IMR-90 (cell line): ENCODE data around the gene MED13.

Experiments
- BHLHE40 ChIP-seq: fragments of 150-350 bp; IDR thresholded peaks from 2 replicates; pipeline ENCODE4 v1.6.1; 2016; ENCODE audit warnings: mild to moderate bottlenecking, low read depth, low read length
- RCOR1 ChIP-seq: IDR thresholded peaks from 2 replicates; pipeline ENCODE4 v1.6.1; 2012; ENCODE audit warnings: mild to moderate bottlenecking, low read length, improper control_type of control experiment; ENCODE audit not compliant: insufficient replicate concordance
- TF ChIP-seq, protein P1 (sequence below): conservative IDR thresholded peaks from 2 replicates; pipeline ENCODE4 v1.5.1; 2012; ENCODE audit warnings: mild to moderate bottlenecking, low read depth, low read length, improper control_type of control experiment

DNA sequence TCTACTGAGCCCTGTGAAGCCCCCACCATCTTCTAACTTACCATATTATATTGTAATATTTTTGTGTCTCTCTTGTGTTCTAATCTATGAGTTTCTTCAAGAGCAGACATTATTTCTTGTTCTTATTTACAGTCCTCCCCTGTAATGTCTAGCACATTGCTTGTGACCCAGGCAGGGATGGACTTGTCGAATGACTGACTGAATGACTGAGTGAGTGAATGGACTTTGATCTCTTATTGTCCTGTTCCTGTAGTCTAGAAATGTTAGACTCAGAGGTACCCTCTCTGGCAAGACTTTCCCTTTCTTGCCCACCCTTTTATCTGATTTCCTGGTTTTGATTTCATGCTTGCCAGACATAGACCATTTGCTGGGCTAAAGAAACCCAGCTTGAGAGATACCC is 35.0 kb upstream of the MED13 start:
- TF ChIP-seq, protein P1, sequence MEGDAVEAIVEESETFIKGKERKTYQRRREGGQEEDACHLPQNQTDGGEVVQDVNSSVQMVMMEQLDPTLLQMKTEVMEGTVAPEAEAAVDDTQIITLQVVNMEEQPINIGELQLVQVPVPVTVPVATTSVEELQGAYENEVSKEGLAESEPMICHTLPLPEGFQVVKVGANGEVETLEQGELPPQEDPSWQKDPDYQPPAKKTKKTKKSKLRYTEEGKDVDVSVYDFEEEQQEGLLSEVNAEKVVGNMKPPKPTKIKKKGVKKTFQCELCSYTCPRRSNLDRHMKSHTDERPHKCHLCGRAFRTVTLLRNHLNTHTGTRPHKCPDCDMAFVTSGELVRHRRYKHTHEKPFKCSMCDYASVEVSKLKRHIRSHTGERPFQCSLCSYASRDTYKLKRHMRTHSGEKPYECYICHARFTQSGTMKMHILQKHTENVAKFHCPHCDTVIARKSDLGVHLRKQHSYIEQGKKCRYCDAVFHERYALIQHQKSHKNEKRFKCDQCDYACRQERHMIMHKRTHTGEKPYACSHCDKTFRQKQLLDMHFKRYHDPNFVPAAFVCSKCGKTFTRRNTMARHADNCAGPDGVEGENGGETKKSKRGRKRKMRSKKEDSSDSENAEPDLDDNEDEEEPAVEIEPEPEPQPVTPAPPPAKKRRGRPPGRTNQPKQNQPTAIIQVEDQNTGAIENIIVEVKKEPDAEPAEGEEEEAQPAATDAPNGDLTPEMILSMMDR, result no peak
- TF ChIP-seq BHLHE40, result no peak
- no peak for TF ChIP-seq RCOR1
